Astrocyte (in vitro differentiated cells and primary cell): Measurements from ENCODE around the gene TNIP1. TPM values are rescaled to one million over a fixed set of nuclear protein-coding genes. Genes with fewer than 3 reads are reported as not detected.

ENCODE experiments used
- DNase-seq: peaks from one replicate; pipeline ENCODE4 v3.0.0-alpha.2; 2010; ENCODE audit warnings: low read depth
- FAIRE-seq: peaks from 2 replicates; lab custom pipeline; 2011; peaks lifted over from hg19 to GRCh38; lab: Jason Lieb, UNC
- H2AFZ ChIP-seq: 2 replicates; pipeline ENCODE4 v1.6.0; 2012; ENCODE audit warnings: low read depth, low read length, inconsistent platforms
- H3K27ac ChIP-seq: 2 replicates; pipeline ENCODE4 v1.5.1; 2011; ENCODE audit warnings: low read depth, low read length, inconsistent platforms
- H3K27me3 ChIP-seq: 2 replicates; pipeline ENCODE4 v1.6.0; 2011; ENCODE audit warnings: low read length, inconsistent platforms; ENCODE audit not compliant: insufficient read depth
- H3K36me3 ChIP-seq: 2 replicates; pipeline ENCODE4 v1.5.1; 2011; ENCODE audit warnings: low read length, inconsistent platforms; ENCODE audit not compliant: insufficient read depth
- H3K4me1 ChIP-seq: 2 replicates; pipeline ENCODE4 v1.5.1; 2011; ENCODE audit warnings: low read length, inconsistent platforms; ENCODE audit not compliant: insufficient read depth
- H3K4me2 ChIP-seq: 2 replicates; pipeline ENCODE4 v1.6.0; 2012; ENCODE audit warnings: low read length, inconsistent platforms
- H3K4me3 ChIP-seq: 2 replicates; pipeline ENCODE4 v1.5.1; 2011; ENCODE audit warnings: low read depth, mild to moderate bottlenecking, low read length, inconsistent platforms; ENCODE audit not compliant: insufficient read depth
- H3K79me2 ChIP-seq: 2 replicates; pipeline ENCODE4 v1.6.0; 2012; ENCODE audit warnings: mild to moderate bottlenecking, low read length, inconsistent platforms; ENCODE audit not compliant: insufficient read depth
- H3K9ac ChIP-seq: 2 replicates; pipeline ENCODE4 v1.6.0; 2012; ENCODE audit warnings: mild to moderate bottlenecking, low read length, inconsistent platforms
- H3K9me3 ChIP-seq: 2 replicates; pipeline ENCODE4 v1.5.1; 2012; ENCODE audit warnings: low read depth, mild to moderate bottlenecking, low read length, inconsistent platforms; ENCODE audit not compliant: insufficient read depth
- H4K20me1 ChIP-seq: 2 replicates; pipeline ENCODE4 v1.6.0; 2012; ENCODE audit warnings: low read length, inconsistent platforms; ENCODE audit not compliant: insufficient read depth
- H3K27ac Mint-ChIP-seq: one replicate; pipeline ENCODE4 v1.8.0; 2021; ENCODE audit warnings: mild to moderate bottlenecking, mixed read lengths; ENCODE audit not compliant: unreplicated experiment
- H3K27me3 Mint-ChIP-seq: one replicate; pipeline ENCODE4 v1.8.0; 2021; ENCODE audit warnings: low read depth, mixed read lengths; ENCODE audit not compliant: unreplicated experiment
- H3K36me3 Mint-ChIP-seq: one replicate; pipeline ENCODE4 v1.8.0; 2021; ENCODE audit warnings: low read depth, mixed read lengths; ENCODE audit not compliant: unreplicated experiment
- H3K4me1 Mint-ChIP-seq: one replicate; pipeline ENCODE4 v1.8.0; 2021; ENCODE audit warnings: low read depth, mixed read lengths; ENCODE audit not compliant: unreplicated experiment
- H3K4me3 Mint-ChIP-seq: one replicate; pipeline ENCODE4 v1.8.0; 2021; ENCODE audit warnings: mild to moderate bottlenecking, moderate library complexity, mixed read lengths; ENCODE audit not compliant: unreplicated experiment
- H3K9me3 Mint-ChIP-seq: one replicate; pipeline ENCODE4 v1.8.0; 2021; ENCODE audit warnings: mild to moderate bottlenecking, mixed read lengths; ENCODE audit not compliant: unreplicated experiment
- CTCF ChIP-seq: IDR thresholded peaks from 2 replicates; pipeline ENCODE4 v1.5.1; 2011; ENCODE audit warnings: low read depth, mild to moderate bottlenecking, inconsistent platforms, low read length, moderate library complexity; ENCODE audit not compliant: insufficient read depth
- EZH2 ChIP-seq: IDR thresholded peaks from 2 replicates; pipeline ENCODE4 v1.6.1; 2012; ENCODE audit warnings: mild to moderate bottlenecking, low read length, inconsistent platforms; ENCODE audit not compliant: insufficient read depth
- total RNA-seq: library from RNA; stranded (reverse); gene quantifications from 2 replicates; pipeline ENCODE4 v1.2.1, GENCODE V29; 2021

The TNIP1 gene
- total RNA-seq, 1 donor from 2014 or later = 119 TPM

- no peak overlapping the region for H2AFZ ChIP-seq
- peaks cover 2% of the 10 kb centered on the region for H3K9me3 Mint-ChIP-seq
- H3K27me3 Mint-ChIP-seq = no peaks in the 10 kb centered on the region
- TF ChIP-seq EZH2 = no peak
- no peak for TF ChIP-seq CTCF
- H3K9me3 ChIP-seq = no peaks in the 10 kb centered on the region
- peaks cover 15% of the 10 kb centered on the region for H3K4me1 Mint-ChIP-seq
- no peak overlapping the region for H3K4me3 Mint-ChIP-seq
- H3K36me3 ChIP-seq = peaks cover 12% of the 10 kb centered on the region
- FAIRE-seq (no peak), DNase-seq (no peak)
- H3K27me3 ChIP-seq = no peaks in the 10 kb centered on the region
- H3K4me2 ChIP-seq = no peak overlapping the region
- peaks cover 32% of the 10 kb centered on the region for H3K36me3 Mint-ChIP-seq
- no peak overlapping the region for H3K4me3 ChIP-seq
- H3K9ac ChIP-seq = no peak overlapping the region
- peaks cover 34% of the 10 kb centered on the region for H3K4me1 ChIP-seq
- H4K20me1 ChIP-seq = peaks cover 13% of the 10 kb centered on the region
- no peak overlapping the region for H3K27ac Mint-ChIP-seq
- H3K27ac ChIP-seq = no peak overlapping the region
- no peaks in the 10 kb centered on the region for H3K79me2 ChIP-seq
Observed at GRCh38 chr5:151056379-151057325, 24.2 kb downstream of the TNIP1 start.

GRCh38 chr5:151055336-151055735, 25.5 kb downstream of the TNIP1 start:
- no peaks in the 10 kb centered on the region for H3K27me3 Mint-ChIP-seq
- no peak overlapping the region for H3K4me3 Mint-ChIP-seq
- H3K27me3 ChIP-seq = no peaks in the 10 kb centered on the region
- H2AFZ ChIP-seq = no peak overlapping the region
- H4K20me1 ChIP-seq = peaks cover 21% of the 10 kb centered on the region
- no peak overlapping the region for H3K4me3 ChIP-seq
- no peaks in the 10 kb centered on the region for H3K9me3 ChIP-seq
- FAIRE-seq (no peak), DNase-seq (no peak)
- H3K27ac ChIP-seq = no peak overlapping the region
- H3K4me2 ChIP-seq = no peak overlapping the region
- peaks cover 24% of the 10 kb centered on the region for H3K4me1 Mint-ChIP-seq
- no peak overlapping the region for H3K9ac ChIP-seq
- H3K36me3 Mint-ChIP-seq = peaks cover 29% of the 10 kb centered on the region
- TF ChIP-seq EZH2 (no peak), CTCF (no peak)
- H3K79me2 ChIP-seq = no peaks in the 10 kb centered on the region
- H3K27ac Mint-ChIP-seq = no peak overlapping the region
- H3K36me3 ChIP-seq = peaks cover 12% of the 10 kb centered on the region
- peaks cover 30% of the 10 kb centered on the region for H3K4me1 ChIP-seq
- H3K9me3 Mint-ChIP-seq = peaks cover 2% of the 10 kb centered on the region

GRCh38 chr5:151054709-151055108, 26.1 kb downstream of the TNIP1 start:
- Mint-ChIP-seq H3K9me3 (peaks cover 2% of the 10 kb centered on the region), H3K4me1 (peaks cover 22% of the 10 kb centered on the region), H3K27me3 (no peaks in the 10 kb centered on the region), H3K27ac (no peak overlapping the region), H3K36me3 (peaks cover 24% of the 10 kb centered on the region), H3K4me3 (no peak overlapping the region)
- peaks cover 24% of the 10 kb centered on the region for H3K4me1 ChIP-seq
- no peak overlapping the region for H3K9ac ChIP-seq
- no peaks in the 10 kb centered on the region for H3K9me3 ChIP-seq
- H3K27ac ChIP-seq = no peak overlapping the region
- peaks cover 12% of the 10 kb centered on the region for H3K36me3 ChIP-seq
- TF ChIP-seq CTCF (no peak), EZH2 (no peak)
- no peaks in the 10 kb centered on the region for H3K79me2 ChIP-seq
- H3K4me2 ChIP-seq = no peak overlapping the region
- no peak overlapping the region for H3K4me3 ChIP-seq
- FAIRE-seq = no peak
- no peak for DNase-seq
- H2AFZ ChIP-seq = no peak overlapping the region
- H4K20me1 ChIP-seq = peaks cover 23% of the 10 kb centered on the region
- no peaks in the 10 kb centered on the region for H3K27me3 ChIP-seq
